Astrocyte (in vitro differentiated cells and primary cell): ENCODE data around the gene RPAP3. TPM values are rescaled to one million over a fixed set of nuclear protein-coding genes. Genes with fewer than 3 reads are reported as not detected.

Experiments
- DNase-seq: peaks from one replicate; pipeline ENCODE4 v3.0.0-alpha.2; 2010; ENCODE audit warnings: low read depth
- FAIRE-seq: peaks from 2 replicates; lab custom pipeline; 2011; peaks lifted over from hg19 to GRCh38; lab: Jason Lieb, UNC
- H2AFZ ChIP-seq: 2 replicates; pipeline ENCODE4 v1.6.0; 2012; ENCODE audit warnings: low read depth, low read length, inconsistent platforms
- H3K27ac ChIP-seq: 2 replicates; pipeline ENCODE4 v1.5.1; 2011; ENCODE audit warnings: low read depth, low read length, inconsistent platforms
- H3K27me3 ChIP-seq: 2 replicates; pipeline ENCODE4 v1.6.0; 2011; ENCODE audit warnings: low read length, inconsistent platforms; ENCODE audit not compliant: insufficient read depth
- H3K36me3 ChIP-seq: 2 replicates; pipeline ENCODE4 v1.5.1; 2011; ENCODE audit warnings: low read length, inconsistent platforms; ENCODE audit not compliant: insufficient read depth
- H3K4me1 ChIP-seq: 2 replicates; pipeline ENCODE4 v1.5.1; 2011; ENCODE audit warnings: low read length, inconsistent platforms; ENCODE audit not compliant: insufficient read depth
- H3K4me2 ChIP-seq: 2 replicates; pipeline ENCODE4 v1.6.0; 2012; ENCODE audit warnings: low read length, inconsistent platforms
- H3K4me3 ChIP-seq: 2 replicates; pipeline ENCODE4 v1.5.1; 2011; ENCODE audit warnings: low read depth, mild to moderate bottlenecking, low read length, inconsistent platforms; ENCODE audit not compliant: insufficient read depth
- H3K79me2 ChIP-seq: 2 replicates; pipeline ENCODE4 v1.6.0; 2012; ENCODE audit warnings: mild to moderate bottlenecking, low read length, inconsistent platforms; ENCODE audit not compliant: insufficient read depth
- H3K9ac ChIP-seq: 2 replicates; pipeline ENCODE4 v1.6.0; 2012; ENCODE audit warnings: mild to moderate bottlenecking, low read length, inconsistent platforms
- H3K9me3 ChIP-seq: 2 replicates; pipeline ENCODE4 v1.5.1; 2012; ENCODE audit warnings: low read depth, mild to moderate bottlenecking, low read length, inconsistent platforms; ENCODE audit not compliant: insufficient read depth
- H4K20me1 ChIP-seq: 2 replicates; pipeline ENCODE4 v1.6.0; 2012; ENCODE audit warnings: low read length, inconsistent platforms; ENCODE audit not compliant: insufficient read depth
- H3K27ac Mint-ChIP-seq: one replicate; pipeline ENCODE4 v1.8.0; 2021; ENCODE audit warnings: mild to moderate bottlenecking, mixed read lengths; ENCODE audit not compliant: unreplicated experiment
- H3K27me3 Mint-ChIP-seq: one replicate; pipeline ENCODE4 v1.8.0; 2021; ENCODE audit warnings: low read depth, mixed read lengths; ENCODE audit not compliant: unreplicated experiment
- H3K36me3 Mint-ChIP-seq: one replicate; pipeline ENCODE4 v1.8.0; 2021; ENCODE audit warnings: low read depth, mixed read lengths; ENCODE audit not compliant: unreplicated experiment
- H3K4me1 Mint-ChIP-seq: one replicate; pipeline ENCODE4 v1.8.0; 2021; ENCODE audit warnings: low read depth, mixed read lengths; ENCODE audit not compliant: unreplicated experiment
- H3K4me3 Mint-ChIP-seq: one replicate; pipeline ENCODE4 v1.8.0; 2021; ENCODE audit warnings: mild to moderate bottlenecking, moderate library complexity, mixed read lengths; ENCODE audit not compliant: unreplicated experiment
- H3K9me3 Mint-ChIP-seq: one replicate; pipeline ENCODE4 v1.8.0; 2021; ENCODE audit warnings: mild to moderate bottlenecking, mixed read lengths; ENCODE audit not compliant: unreplicated experiment
- CTCF ChIP-seq: IDR thresholded peaks from 2 replicates; pipeline ENCODE4 v1.5.1; 2011; ENCODE audit warnings: low read depth, mild to moderate bottlenecking, inconsistent platforms, low read length, moderate library complexity; ENCODE audit not compliant: insufficient read depth
- EZH2 ChIP-seq: IDR thresholded peaks from 2 replicates; pipeline ENCODE4 v1.6.1; 2012; ENCODE audit warnings: mild to moderate bottlenecking, low read length, inconsistent platforms; ENCODE audit not compliant: insufficient read depth
- total RNA-seq: library from RNA; stranded (reverse); gene quantifications from 2 replicates; pipeline ENCODE4 v1.2.1, GENCODE V29; 2021

RPAP3 gene
- total RNA-seq, 1 donor from 2014 or later, result 39.2 TPM

GRCh38 chr12:47689215-47689614 lies 16.6 kb downstream of the RPAP3 start:
- Mint-ChIP-seq H3K36me3 (peaks cover 14% of the 10 kb centered on the region), H3K4me3 (no peak overlapping the region), H3K4me1 (no peaks in the 10 kb centered on the region), H3K27ac (no peak overlapping the region), H3K9me3 (no peaks in the 10 kb centered on the region), H3K27me3 (no peaks in the 10 kb centered on the region)
- Histone ChIP-seq H3K4me2 (no peak overlapping the region), H4K20me1 (no peaks in the 10 kb centered on the region), H3K36me3 (peaks cover 16% of the 10 kb centered on the region), H3K27me3 (no peaks in the 10 kb centered on the region), H3K27ac (no peak overlapping the region), H3K9ac (no peak overlapping the region), H2AFZ (no peak overlapping the region), H3K9me3 (no peaks in the 10 kb centered on the region), H3K4me3 (no peak overlapping the region), H3K79me2 (no peaks in the 10 kb centered on the region), H3K4me1 (no peaks in the 10 kb centered on the region)
- FAIRE-seq (no peak), DNase-seq (no peak)
- TF ChIP-seq CTCF (no peak), EZH2 (no peak)

GRCh38 chr12:47687636-47688035 lies 18.2 kb downstream of the RPAP3 start:
- Histone ChIP-seq H3K36me3 (peaks cover 19% of the 10 kb centered on the region), H4K20me1 (no peaks in the 10 kb centered on the region), H3K9me3 (no peaks in the 10 kb centered on the region), H3K4me2 (no peak overlapping the region), H3K27me3 (no peaks in the 10 kb centered on the region), H2AFZ (no peak overlapping the region), H3K4me1 (no peaks in the 10 kb centered on the region), H3K9ac (no peak overlapping the region), H3K27ac (no peak overlapping the region), H3K79me2 (no peaks in the 10 kb centered on the region), H3K4me3 (no peak overlapping the region)
- H3K9me3 Mint-ChIP-seq, result no peaks in the 10 kb centered on the region
- FAIRE-seq (no peak), DNase-seq (no peak)
- H3K27me3 Mint-ChIP-seq, result no peaks in the 10 kb centered on the region
- H3K36me3 Mint-ChIP-seq, result peaks cover 8% of the 10 kb centered on the region
- H3K4me1 Mint-ChIP-seq, result no peaks in the 10 kb centered on the region
- TF ChIP-seq EZH2 (no peak), CTCF (no peak)
- H3K27ac Mint-ChIP-seq, result no peak overlapping the region
- H3K4me3 Mint-ChIP-seq, result no peak overlapping the region

DNA sequence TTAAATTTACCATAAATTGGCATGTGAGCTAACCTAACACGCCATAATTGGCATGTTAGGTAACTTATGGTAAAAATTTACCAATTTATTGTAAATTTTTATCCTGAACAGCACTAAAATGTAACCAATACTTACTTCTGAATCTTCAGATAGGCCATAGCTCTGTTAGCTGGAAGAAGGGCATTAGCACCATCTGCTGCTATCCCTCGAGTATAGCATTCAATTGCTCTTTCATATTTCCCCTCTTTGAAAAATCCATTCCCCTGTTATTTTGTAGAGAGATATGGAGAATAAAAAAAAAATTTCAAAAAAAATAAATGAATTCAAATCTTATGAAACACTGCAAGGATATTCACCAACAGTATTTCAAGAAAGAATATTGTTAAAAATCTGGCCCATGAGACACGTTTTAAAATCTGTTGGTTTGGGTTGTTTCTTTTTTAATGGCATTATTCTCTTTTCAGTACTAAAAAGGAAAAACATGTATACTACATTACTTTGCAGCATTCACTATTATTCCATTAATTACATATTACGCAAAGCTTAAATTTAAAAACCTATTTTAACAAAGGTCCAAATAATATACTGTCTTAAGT lies 19.1 kb downstream of the RPAP3 start:
- no peaks in the 10 kb centered on the region for H4K20me1 ChIP-seq
- Mint-ChIP-seq H3K27me3 (no peaks in the 10 kb centered on the region), H3K4me1 (no peaks in the 10 kb centered on the region), H3K27ac (no peak overlapping the region), H3K9me3 (no peaks in the 10 kb centered on the region), H3K4me3 (no peak overlapping the region), H3K36me3 (no peaks in the 10 kb centered on the region)
- H2AFZ ChIP-seq, result no peak overlapping the region
- peak; percentile 78 for TF ChIP-seq CTCF
- TF ChIP-seq EZH2, result no peak
- H3K9ac ChIP-seq, result no peak overlapping the region
- FAIRE-seq (no peak), DNase-seq (peak; percentile 21)
- H3K9me3 ChIP-seq, result no peaks in the 10 kb centered on the region
- no peaks in the 10 kb centered on the region for H3K4me1 ChIP-seq
- H3K36me3 ChIP-seq, result peaks cover 19% of the 10 kb centered on the region
- H3K27me3 ChIP-seq, result no peaks in the 10 kb centered on the region
- no peaks in the 10 kb centered on the region for H3K79me2 ChIP-seq
- no peak overlapping the region for H3K4me2 ChIP-seq
- H3K4me3 ChIP-seq, result no peak overlapping the region
- no peak overlapping the region for H3K27ac ChIP-seq
